ENCODE results near the gene ACOX3.

The ACOX3 gene

GRCh38 chr4:8373270-8373972 lies 67.1 kb downstream of the ACOX3 start:
- no peak for DNase-seq (ENCODE audit: low read depth in 2 of 2)

DNA sequence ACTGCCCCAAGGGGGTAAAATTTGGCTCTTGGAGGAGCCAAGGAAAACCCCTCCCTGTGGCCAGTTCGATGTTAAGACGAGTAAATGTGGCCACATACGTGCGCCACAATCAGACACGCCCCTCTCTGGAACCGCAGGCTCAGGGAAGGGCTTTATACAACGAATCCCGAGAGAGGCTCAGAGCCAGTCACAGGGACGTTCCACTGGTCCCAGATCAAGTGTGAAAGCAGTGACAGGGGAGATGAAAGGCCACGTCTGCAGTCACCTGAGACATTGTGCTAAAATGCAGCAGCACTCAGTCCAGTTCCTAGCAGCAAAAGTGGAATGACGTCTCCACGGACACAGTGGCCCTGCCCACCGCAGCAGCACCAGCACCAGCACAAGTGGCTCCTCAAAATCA lies 68.0 kb downstream of the ACOX3 start:
- no peak for DNase-seq (ENCODE audit: low read depth in 2 of 2)

- DNase-seq (ENCODE audit: low read depth in 2 of 2) = no peak
Observed at GRCh38 chr4:8371596-8371995, 68.9 kb downstream of the ACOX3 start.

DNA sequence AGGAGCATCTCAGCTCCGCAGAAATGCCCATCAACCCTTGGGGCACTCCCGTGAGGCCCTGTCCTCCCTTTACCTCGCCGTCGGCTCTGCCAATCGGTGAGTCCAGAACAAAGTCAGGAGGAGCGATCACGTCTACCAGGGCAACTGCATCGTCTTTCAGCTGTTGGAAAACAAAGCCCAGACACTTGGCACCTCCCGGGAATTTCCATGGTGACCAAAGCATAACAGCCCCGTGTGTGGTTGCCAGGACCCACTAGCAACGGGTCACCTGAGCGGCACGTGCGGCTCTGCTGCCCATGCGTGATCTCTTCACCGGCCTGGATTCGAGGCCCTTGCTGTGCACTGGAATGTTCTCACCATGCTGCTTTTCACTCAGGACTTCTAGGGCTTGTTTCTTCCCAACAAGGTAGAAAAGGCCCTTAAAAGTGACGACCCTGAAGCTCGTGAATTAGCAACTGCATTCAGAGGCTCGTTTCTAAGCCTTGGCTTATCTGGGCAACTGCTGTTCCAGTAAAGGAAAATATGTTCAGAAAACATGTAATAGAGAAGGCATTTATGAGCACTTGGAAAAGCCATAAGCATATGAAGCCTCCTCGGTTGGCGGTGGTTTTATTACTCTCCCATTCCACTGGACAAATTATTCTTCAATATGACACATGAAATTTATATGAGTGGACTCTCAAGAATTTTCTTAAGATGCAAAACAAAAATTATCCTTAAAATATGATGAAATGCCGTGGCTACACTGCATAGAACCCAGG lies 69.5 kb downstream of the ACOX3 start:
- no peak for DNase-seq (ENCODE audit: low read depth in 2 of 2)

DNA sequence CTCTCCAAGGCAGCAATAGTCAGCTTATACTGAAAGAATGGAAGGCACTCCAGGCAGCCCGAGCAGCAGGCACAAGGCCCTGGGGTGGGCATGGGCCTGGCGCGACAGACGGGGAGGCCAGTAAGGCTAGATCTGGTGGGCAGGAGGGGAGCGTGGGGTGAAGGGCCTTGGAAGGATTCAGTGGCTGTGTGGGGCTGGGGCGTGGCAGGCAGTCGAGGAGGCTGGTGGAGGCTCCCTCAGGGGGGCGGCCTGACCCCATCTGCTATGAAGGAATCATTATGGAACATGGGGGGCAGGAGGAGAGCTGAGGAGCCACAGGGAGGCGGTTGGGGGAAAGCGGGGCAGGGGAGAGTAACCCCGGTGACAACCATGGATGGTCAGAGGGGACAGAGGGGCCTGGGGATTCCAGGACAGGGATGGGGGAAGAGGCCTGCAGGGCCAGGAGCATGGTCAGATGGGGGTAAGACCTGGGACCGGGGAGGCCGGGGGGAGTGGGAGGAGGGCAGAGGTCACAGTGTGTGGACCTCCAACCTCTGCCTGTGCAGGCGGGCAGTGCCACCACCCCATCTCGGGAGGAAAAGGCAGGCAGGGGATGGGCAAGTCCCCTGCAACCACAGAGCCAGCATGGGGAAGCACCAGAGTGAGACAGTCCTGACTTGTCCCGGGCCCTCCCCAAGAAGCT lies 70.3 kb downstream of the ACOX3 start:
- no peak for DNase-seq (ENCODE audit: low read depth in 2 of 2)

DNA sequence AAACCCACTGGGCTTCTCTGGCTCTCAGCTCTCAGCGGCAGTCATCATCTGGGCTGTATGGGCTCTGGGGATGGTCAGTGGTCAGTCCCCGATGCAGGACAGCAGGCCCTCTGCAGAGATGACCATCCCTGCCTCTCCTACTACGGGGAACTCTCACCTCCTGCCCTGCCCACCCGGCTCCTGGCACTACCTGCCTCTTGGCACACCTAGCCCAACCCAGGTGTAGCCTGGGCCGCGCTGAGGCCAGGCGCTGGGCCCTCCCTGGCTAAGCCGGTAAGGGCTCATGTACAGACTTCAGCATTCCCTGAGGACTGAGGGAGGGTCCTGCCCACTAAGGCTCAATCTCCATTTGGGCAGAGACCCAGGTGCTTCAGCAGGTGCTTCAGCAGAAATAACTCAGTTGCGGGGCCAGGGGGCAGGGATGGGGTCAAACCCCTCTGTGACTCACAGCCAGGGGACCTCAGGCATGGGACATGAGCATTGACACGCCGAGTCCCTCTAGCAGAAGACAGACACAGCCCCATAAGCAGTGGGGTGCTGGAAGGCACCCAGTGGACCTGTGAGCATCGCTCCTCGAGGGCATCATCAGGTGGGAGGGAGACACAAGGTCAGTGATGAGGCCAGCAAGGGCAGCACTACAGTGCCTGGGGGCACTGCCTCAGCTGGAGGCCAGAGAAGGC lies 71.0 kb downstream of the ACOX3 start:
- DNase-seq (ENCODE audit: low read depth in 2 of 2) = no peak

DNA sequence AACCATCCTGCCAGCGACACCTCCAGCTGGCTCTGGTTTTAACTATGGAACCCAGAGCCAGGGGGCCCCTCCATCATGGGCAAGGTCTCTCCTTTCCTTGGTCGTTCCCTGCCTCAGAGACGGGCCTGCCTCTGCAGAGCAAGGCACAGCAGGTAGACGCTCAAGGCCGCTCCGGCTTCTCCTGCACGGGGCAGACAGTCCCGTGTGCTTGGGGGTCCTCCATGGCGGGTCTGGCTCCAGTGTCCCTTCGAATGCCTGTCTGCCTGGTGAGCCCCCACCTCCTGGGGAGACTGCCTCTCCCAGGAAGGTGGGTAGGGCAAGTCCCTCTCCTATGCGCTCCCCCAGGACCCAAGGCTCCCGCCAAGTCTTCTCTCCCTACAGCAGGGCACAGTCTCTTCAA lies 71.5 kb downstream of the ACOX3 start:
- no peak for DNase-seq (ENCODE audit: low read depth in 2 of 2)

- DNase-seq (ENCODE audit: low read depth in 2 of 2) = no peak
Observed at GRCh38 chr4:8368061-8368481, 72.5 kb downstream of the ACOX3 start.

DNA sequence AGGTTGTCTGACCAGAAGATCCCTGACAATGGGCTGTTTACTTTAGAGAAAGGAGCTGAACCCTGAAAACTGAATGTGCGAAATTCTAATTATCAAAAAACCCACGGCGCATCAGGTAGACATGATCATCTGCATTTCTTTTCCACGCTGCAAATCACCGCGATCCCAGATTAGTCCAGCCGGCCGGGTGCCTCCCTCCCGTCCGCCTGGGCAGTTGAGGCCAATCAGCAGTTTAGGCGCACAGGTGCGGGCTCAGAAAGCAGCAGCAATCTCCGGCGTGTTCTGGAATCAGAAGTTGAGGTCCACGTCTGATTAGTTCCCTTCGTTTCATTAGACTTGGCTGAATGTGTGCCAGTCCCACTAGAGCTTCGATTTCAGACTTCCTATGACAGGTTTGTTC lies 73.9 kb downstream of the ACOX3 start:
- DNase-seq (ENCODE audit: low read depth in 2 of 2) = no peak

DNA sequence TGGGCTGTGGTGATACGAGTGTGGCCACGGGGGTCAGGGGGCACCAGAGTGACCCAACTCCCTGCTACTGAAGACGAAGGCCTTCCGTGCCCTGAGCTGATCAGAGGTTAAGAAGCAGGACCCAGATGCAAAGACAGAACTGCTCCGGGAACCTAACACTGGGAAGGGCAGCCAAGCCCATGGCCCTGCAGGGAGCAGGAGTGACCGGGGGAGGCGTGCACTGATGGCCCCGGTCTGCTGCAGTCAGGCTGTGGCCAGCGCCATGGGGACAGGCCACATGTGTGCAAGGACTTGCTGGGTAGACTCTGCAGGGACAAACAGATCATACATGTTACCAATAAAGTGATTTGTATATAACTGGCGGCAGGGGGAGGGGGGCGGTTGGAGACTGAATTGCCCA lies 74.6 kb downstream of the ACOX3 start:
- no peak for DNase-seq (ENCODE audit: low read depth in 2 of 2)

- no peak for DNase-seq (ENCODE audit: low read depth in 2 of 2)
Observed at GRCh38 chr4:8365353-8365752, 75.2 kb downstream of the ACOX3 start.

GRCh38 chr4:8364848-8365350 lies 75.6 kb downstream of the ACOX3 start:
- no peak for DNase-seq (ENCODE audit: low read depth in 2 of 2)

DNA sequence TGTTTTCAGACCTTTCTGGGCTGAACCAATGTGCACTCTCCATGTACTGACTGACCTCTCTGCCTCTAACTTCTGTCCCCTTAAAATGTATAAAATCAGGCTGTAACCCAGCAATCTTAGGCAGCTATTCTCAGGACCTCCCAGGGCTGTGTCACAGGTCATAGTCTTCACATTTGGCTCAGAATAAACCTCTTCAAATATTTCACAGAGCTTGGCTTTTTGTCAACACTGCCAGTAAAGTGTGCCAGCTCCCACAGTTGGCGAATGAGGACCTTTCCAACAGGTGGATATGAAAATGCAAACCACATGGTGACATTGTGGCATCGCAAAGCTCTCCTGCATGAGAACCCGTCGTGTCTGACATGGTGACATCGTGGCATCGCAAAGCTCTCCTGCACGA lies 76.4 kb downstream of the ACOX3 start:
- DNase-seq (ENCODE audit: low read depth in 2 of 2) = no peak

GRCh38 chr4:8362483-8362882 lies 78.0 kb downstream of the ACOX3 start:
- no peak for DNase-seq (ENCODE audit: low read depth in 2 of 2)

DNA sequence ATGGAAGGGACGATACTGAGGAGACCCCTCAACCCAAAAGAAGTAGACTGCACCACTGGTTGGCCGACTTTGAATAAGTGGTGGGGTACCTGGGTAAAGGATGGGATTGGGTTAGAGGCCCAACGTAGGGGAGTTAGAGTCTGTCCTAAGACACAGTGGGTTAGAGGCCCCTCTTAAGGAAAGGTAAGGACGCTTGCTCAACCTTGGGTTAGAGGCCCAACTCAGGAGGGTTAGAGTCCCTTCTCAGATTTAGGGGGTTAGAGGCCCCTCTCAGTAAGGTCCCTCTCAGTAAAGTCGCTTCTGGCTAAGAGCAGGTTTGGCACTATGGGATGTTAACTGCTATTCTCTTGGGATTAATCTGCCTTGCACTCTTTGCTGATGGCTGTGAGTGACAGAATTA lies 81.3 kb downstream of the ACOX3 start:
- DNase-seq (ENCODE audit: low read depth in 2 of 2) = no peak

GRCh38 chr4:8356856-8357255 lies 83.7 kb downstream of the ACOX3 start:
- DNase-seq (ENCODE audit: low read depth in 2 of 2) = no peak

GRCh38 chr4:8355864-8356565 lies 84.5 kb downstream of the ACOX3 start:
- no peak for DNase-seq (ENCODE audit: low read depth in 2 of 2)

DNA sequence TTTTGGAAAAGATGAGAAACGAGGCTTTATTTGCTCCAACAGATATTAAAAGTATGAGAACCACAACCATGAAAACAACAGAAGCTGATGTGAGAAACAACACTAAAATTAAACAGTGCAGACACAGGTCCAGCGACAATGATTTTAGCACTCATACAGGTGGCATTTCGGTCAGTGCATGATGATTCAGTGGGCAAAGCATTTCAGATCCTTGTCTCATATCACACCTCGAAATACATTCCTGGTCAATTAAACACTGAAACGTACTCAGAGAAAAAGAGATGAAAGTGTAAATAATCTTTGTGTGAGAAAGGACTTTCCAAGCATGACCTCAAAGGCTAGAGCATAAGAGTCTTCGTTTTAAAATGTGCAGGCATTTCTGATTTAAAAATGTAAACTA lies 85.2 kb downstream of the ACOX3 start:
- DNase-seq (ENCODE audit: low read depth in 2 of 2) = no peak

- DNase-seq (ENCODE audit: low read depth in 2 of 2) = no peak
Observed at GRCh38 chr4:8353912-8354453, 86.5 kb downstream of the ACOX3 start.

- DNase-seq (ENCODE audit: low read depth in 2 of 2) = no peak
Observed at GRCh38 chr4:8353158-8353669, 87.3 kb downstream of the ACOX3 start.
